ENCODE results near the gene GRID1. TPM values are rescaled to one million over a fixed set of nuclear protein-coding genes. Genes with fewer than 3 reads are reported as not detected.

Gene GRID1
- total and polyA plus RNA-seq, 5 donors from 2014 or later: not detected

- Histone ChIP-seq H3K36me3 (ENCODE audit: control insufficient read depth, insufficient read depth, low read length) (no peaks in the 10 kb centered on the region), H3K4me1 (ENCODE audit: control insufficient read depth, insufficient read depth, low read length, poor library complexity, severe bottlenecking) (no peaks in the 10 kb centered on the region), H3K4me3 (ENCODE audit: low read depth, low read length) (no peak overlapping the region), H3K9me3 (ENCODE audit: control insufficient read depth in 2 of 2, low read length in 2 of 2) (no peaks in the 10 kb centered on the region), H3K27me3 (ENCODE audit: control insufficient read depth, insufficient read depth, low read length) (peaks cover 3% of the 10 kb centered on the region), H3K27ac (ENCODE audit: insufficient read depth, low read length, poor library complexity, severe bottlenecking) (no peak overlapping the region)
- Mint-ChIP-seq H3K27ac (no peak overlapping the region), H3K4me3 (no peak overlapping the region), H3K36me3 (no peaks in the 10 kb centered on the region), H3K9me3 (peaks cover 0 to 4% (median 2%) of the 10 kb centered on the region in 7 donors), H3K27me3 (no peaks in the 10 kb centered on the region), H3K4me1 (no peaks in the 10 kb centered on the region)
- no peak for ATAC-seq (ENCODE audit: low read depth in 2 of 2)
- no peak for DNase-seq
Observed at GRCh38 chr10:85674851-85675250, 691.7 kb downstream of the GRID1 start.

DNA sequence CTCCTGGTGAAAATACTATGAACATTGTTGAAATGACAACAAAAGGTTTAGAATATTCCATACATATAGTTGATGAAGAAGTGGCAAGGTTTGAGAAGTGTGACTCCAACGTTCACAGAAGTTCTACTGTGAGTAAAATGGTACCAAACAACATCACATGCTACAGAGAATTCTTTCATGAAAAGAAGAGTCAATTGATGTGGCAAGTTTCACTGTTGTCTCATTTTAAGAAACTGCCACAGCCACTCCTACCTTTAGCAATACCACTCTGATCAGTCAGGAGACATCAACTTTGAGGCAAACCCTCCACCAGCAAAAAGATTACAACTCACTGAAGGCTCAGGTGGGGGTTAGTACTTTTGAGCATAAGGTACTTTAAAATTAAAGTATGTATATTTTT is 693.3 kb downstream of the GRID1 start:
- no peaks in the 10 kb centered on the region for H3K4me1 ChIP-seq (ENCODE audit: control insufficient read depth, insufficient read depth, low read length, poor library complexity, severe bottlenecking)
- peaks cover 3% of the 10 kb centered on the region for H3K27me3 ChIP-seq (ENCODE audit: control insufficient read depth, insufficient read depth, low read length)
- Mint-ChIP-seq H3K4me3 (no peak overlapping the region), H3K27me3 (no peaks in the 10 kb centered on the region), H3K27ac (no peak overlapping the region), H3K9me3 (peaks cover 0 to 4% (median 2%) of the 10 kb centered on the region in 7 donors), H3K4me1 (no peaks in the 10 kb centered on the region), H3K36me3 (no peaks in the 10 kb centered on the region)
- H3K9me3 ChIP-seq (ENCODE audit: control insufficient read depth in 2 of 2, low read length in 2 of 2): no peaks in the 10 kb centered on the region
- no peaks in the 10 kb centered on the region for H3K36me3 ChIP-seq (ENCODE audit: control insufficient read depth, insufficient read depth, low read length)
- no peak for DNase-seq
- no peak overlapping the region for H3K4me3 ChIP-seq (ENCODE audit: low read depth, low read length)
- no peak overlapping the region for H3K27ac ChIP-seq (ENCODE audit: insufficient read depth, low read length, poor library complexity, severe bottlenecking)
- ATAC-seq (ENCODE audit: low read depth in 2 of 2): no peak

GRCh38 chr10:85671530-85671929 is 695.1 kb downstream of the GRID1 start:
- Histone ChIP-seq H3K4me3 (ENCODE audit: low read depth, low read length) (no peak overlapping the region), H3K27ac (ENCODE audit: insufficient read depth, low read length, poor library complexity, severe bottlenecking) (no peak overlapping the region), H3K36me3 (ENCODE audit: control insufficient read depth, insufficient read depth, low read length) (no peaks in the 10 kb centered on the region), H3K4me1 (ENCODE audit: control insufficient read depth, insufficient read depth, low read length, poor library complexity, severe bottlenecking) (no peaks in the 10 kb centered on the region), H3K27me3 (ENCODE audit: control insufficient read depth, insufficient read depth, low read length) (no peaks in the 10 kb centered on the region), H3K9me3 (ENCODE audit: control insufficient read depth in 2 of 2, low read length in 2 of 2) (no peaks in the 10 kb centered on the region)
- DNase-seq (no peak), ATAC-seq (ENCODE audit: low read depth in 2 of 2) (no peak)
- Mint-ChIP-seq H3K27ac (no peak overlapping the region), H3K4me1 (no peaks in the 10 kb centered on the region), H3K9me3 (peaks cover 0 to 3% (median 2%) of the 10 kb centered on the region in 7 donors), H3K27me3 (no peaks in the 10 kb centered on the region), H3K4me3 (no peak overlapping the region), H3K36me3 (no peaks in the 10 kb centered on the region)

DNA sequence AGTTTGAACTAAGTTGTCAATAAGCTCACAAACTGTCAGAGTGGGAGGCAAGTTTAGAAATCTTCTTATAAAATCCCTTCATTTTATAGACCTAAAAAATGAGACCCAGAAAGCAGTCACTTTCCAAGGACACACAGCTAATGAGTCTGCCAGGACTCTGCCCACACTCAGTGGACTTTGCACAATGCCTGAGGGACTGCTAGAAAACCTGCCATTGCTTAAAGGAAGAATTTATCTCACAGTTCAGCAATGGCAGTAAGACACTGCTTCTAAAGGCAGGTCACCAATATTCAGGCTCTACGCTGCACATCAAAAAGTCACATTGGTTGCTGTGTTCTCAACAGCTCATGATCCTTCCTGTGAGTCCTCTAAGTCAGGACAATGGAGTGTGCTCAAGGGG is 698.1 kb downstream of the GRID1 start:
- Histone ChIP-seq H3K27ac (ENCODE audit: insufficient read depth, low read length, poor library complexity, severe bottlenecking) (no peak overlapping the region), H3K27me3 (ENCODE audit: control insufficient read depth, insufficient read depth, low read length) (no peaks in the 10 kb centered on the region), H3K36me3 (ENCODE audit: control insufficient read depth, insufficient read depth, low read length) (no peaks in the 10 kb centered on the region), H3K4me3 (ENCODE audit: low read depth, low read length) (no peak overlapping the region), H3K4me1 (ENCODE audit: control insufficient read depth, insufficient read depth, low read length, poor library complexity, severe bottlenecking) (no peaks in the 10 kb centered on the region), H3K9me3 (ENCODE audit: control insufficient read depth in 2 of 2, low read length in 2 of 2) (no peaks in the 10 kb centered on the region)
- H3K36me3 Mint-ChIP-seq: no peaks in the 10 kb centered on the region
- H3K27ac Mint-ChIP-seq: no peak overlapping the region
- peaks cover 0 to 3% (median 2%) of the 10 kb centered on the region in 7 donors for H3K9me3 Mint-ChIP-seq
- no peak overlapping the region for H3K4me3 Mint-ChIP-seq
- no peaks in the 10 kb centered on the region for H3K4me1 Mint-ChIP-seq
- DNase-seq: no peak
- no peaks in the 10 kb centered on the region for H3K27me3 Mint-ChIP-seq
- ATAC-seq (ENCODE audit: low read depth in 2 of 2): no peak

- H3K9me3 ChIP-seq (ENCODE audit: control insufficient read depth in 2 of 2, low read length in 2 of 2): no peaks in the 10 kb centered on the region
- H3K27ac Mint-ChIP-seq: no peak overlapping the region
- H3K27me3 Mint-ChIP-seq: no peaks in the 10 kb centered on the region
- no peak for ATAC-seq (ENCODE audit: low read depth in 2 of 2)
- H3K36me3 ChIP-seq (ENCODE audit: control insufficient read depth, insufficient read depth, low read length): no peaks in the 10 kb centered on the region
- peaks cover 0 to 2% (median under 1%) of the 10 kb centered on the region in 7 donors for H3K9me3 Mint-ChIP-seq
- no peaks in the 10 kb centered on the region for H3K4me1 Mint-ChIP-seq
- no peak overlapping the region for H3K4me3 ChIP-seq (ENCODE audit: low read depth, low read length)
- H3K4me1 ChIP-seq (ENCODE audit: control insufficient read depth, insufficient read depth, low read length, poor library complexity, severe bottlenecking): no peaks in the 10 kb centered on the region
- H3K27me3 ChIP-seq (ENCODE audit: control insufficient read depth, insufficient read depth, low read length): no peaks in the 10 kb centered on the region
- no peak for DNase-seq
- no peaks in the 10 kb centered on the region for H3K36me3 Mint-ChIP-seq
- no peak overlapping the region for H3K4me3 Mint-ChIP-seq
- H3K27ac ChIP-seq (ENCODE audit: insufficient read depth, low read length, poor library complexity, severe bottlenecking): no peak overlapping the region
Observed at GRCh38 chr10:85667638-85668233, 698.9 kb downstream of the GRID1 start.

DNA sequence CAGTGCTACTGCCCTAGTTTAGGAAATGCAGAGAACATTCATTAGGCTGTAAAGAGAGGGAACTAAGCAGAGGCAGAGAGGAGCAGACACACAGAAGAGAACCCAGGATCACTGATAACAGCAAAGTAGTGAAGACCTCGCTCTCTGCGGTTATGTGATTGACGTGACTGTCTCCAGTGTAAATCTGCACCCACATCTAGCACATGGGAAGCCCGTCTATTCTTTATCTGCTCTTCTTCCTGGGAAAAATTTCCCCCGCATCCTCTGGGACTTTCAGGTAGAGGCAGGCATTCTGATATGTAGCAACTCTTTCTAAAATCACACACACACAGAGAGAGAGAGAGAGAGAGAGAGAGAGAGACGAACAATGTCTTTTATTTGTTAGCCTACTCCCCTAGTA is 699.6 kb downstream of the GRID1 start:
- H3K9me3 Mint-ChIP-seq: peaks cover 0 to 2% (median 0%) of the 10 kb centered on the region in 7 donors

DNA sequence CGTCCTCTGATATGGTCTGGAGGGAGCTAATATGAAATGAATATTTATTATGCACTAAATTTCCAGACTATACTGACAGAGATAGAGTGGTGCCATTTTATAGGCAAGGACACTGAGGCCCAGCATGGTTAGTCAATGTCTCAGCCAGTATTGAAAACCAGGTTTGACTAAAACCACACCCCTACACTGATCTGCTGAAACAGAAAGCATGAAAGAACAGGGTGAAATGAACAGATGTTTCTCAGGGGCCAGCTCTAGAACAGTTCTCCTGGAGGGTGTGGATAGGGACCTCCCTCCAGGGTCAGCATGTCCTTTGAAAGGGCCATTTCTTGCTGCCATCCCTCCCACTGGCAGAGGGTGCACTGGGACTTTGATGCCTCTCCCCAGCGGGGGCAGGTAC is 700.5 kb downstream of the GRID1 start:
- Histone ChIP-seq H3K27me3 (ENCODE audit: control insufficient read depth, insufficient read depth, low read length) (no peaks in the 10 kb centered on the region), H3K4me3 (ENCODE audit: low read depth, low read length) (no peak overlapping the region), H3K9me3 (ENCODE audit: control insufficient read depth in 2 of 2, low read length in 2 of 2) (no peaks in the 10 kb centered on the region), H3K27ac (ENCODE audit: insufficient read depth, low read length, poor library complexity, severe bottlenecking) (no peak overlapping the region), H3K4me1 (ENCODE audit: control insufficient read depth, insufficient read depth, low read length, poor library complexity, severe bottlenecking) (no peaks in the 10 kb centered on the region), H3K36me3 (ENCODE audit: control insufficient read depth, insufficient read depth, low read length) (no peaks in the 10 kb centered on the region)
- Mint-ChIP-seq H3K27ac (peak overlapping the region in 1 of 3 donors; percentile 35), H3K9me3 (peaks cover 0 to 2% (median 0%) of the 10 kb centered on the region in 7 donors), H3K27me3 (no peaks in the 10 kb centered on the region), H3K4me3 (no peak overlapping the region), H3K36me3 (no peaks in the 10 kb centered on the region), H3K4me1 (no peaks in the 10 kb centered on the region)
- ATAC-seq (ENCODE audit: low read depth in 2 of 2) (no peak), DNase-seq (no peak)

More for the DNA sequence above, 699.6 kb downstream of the GRID1 start:
- Mint-ChIP-seq H3K4me1 (no peaks in the 10 kb centered on the region), H3K27me3 (no peaks in the 10 kb centered on the region), H3K36me3 (no peaks in the 10 kb centered on the region), H3K27ac (no peak overlapping the region), H3K4me3 (no peak overlapping the region)
- Histone ChIP-seq H3K27ac (ENCODE audit: insufficient read depth, low read length, poor library complexity, severe bottlenecking) (no peak overlapping the region), H3K4me1 (ENCODE audit: control insufficient read depth, insufficient read depth, low read length, poor library complexity, severe bottlenecking) (no peaks in the 10 kb centered on the region), H3K36me3 (ENCODE audit: control insufficient read depth, insufficient read depth, low read length) (no peaks in the 10 kb centered on the region), H3K9me3 (ENCODE audit: control insufficient read depth in 2 of 2, low read length in 2 of 2) (no peaks in the 10 kb centered on the region), H3K4me3 (ENCODE audit: low read depth, low read length) (no peak overlapping the region), H3K27me3 (ENCODE audit: control insufficient read depth, insufficient read depth, low read length) (no peaks in the 10 kb centered on the region)
- DNase-seq (no peak), ATAC-seq (ENCODE audit: low read depth in 2 of 2) (no peak)

- H3K4me1 Mint-ChIP-seq: no peaks in the 10 kb centered on the region
- no peak overlapping the region for H3K27ac ChIP-seq (ENCODE audit: insufficient read depth, low read length, poor library complexity, severe bottlenecking)
- H3K9me3 ChIP-seq (ENCODE audit: control insufficient read depth in 2 of 2, low read length in 2 of 2): no peaks in the 10 kb centered on the region
- H3K27me3 ChIP-seq (ENCODE audit: control insufficient read depth, insufficient read depth, low read length): no peaks in the 10 kb centered on the region
- ATAC-seq (ENCODE audit: low read depth in 2 of 2) (no peak), DNase-seq (no peak)
- no peak overlapping the region for H3K4me3 Mint-ChIP-seq
- H3K27ac Mint-ChIP-seq: peak overlapping the region in 1 of 3 donors; percentile 35
- no peaks in the 10 kb centered on the region for H3K4me1 ChIP-seq (ENCODE audit: control insufficient read depth, insufficient read depth, low read length, poor library complexity, severe bottlenecking)
- no peaks in the 10 kb centered on the region for H3K9me3 Mint-ChIP-seq
- no peak overlapping the region for H3K4me3 ChIP-seq (ENCODE audit: low read depth, low read length)
- no peaks in the 10 kb centered on the region for H3K36me3 ChIP-seq (ENCODE audit: control insufficient read depth, insufficient read depth, low read length)
- H3K36me3 Mint-ChIP-seq: no peaks in the 10 kb centered on the region
- no peaks in the 10 kb centered on the region for H3K27me3 Mint-ChIP-seq
Observed at GRCh38 chr10:85665681-85666080, 700.9 kb downstream of the GRID1 start.

Data from CD4-positive, CD25-positive, alpha-beta regulatory T cell (primary cell).